Measurements from ENCODE around the gene TBC1D4.

DNA sequence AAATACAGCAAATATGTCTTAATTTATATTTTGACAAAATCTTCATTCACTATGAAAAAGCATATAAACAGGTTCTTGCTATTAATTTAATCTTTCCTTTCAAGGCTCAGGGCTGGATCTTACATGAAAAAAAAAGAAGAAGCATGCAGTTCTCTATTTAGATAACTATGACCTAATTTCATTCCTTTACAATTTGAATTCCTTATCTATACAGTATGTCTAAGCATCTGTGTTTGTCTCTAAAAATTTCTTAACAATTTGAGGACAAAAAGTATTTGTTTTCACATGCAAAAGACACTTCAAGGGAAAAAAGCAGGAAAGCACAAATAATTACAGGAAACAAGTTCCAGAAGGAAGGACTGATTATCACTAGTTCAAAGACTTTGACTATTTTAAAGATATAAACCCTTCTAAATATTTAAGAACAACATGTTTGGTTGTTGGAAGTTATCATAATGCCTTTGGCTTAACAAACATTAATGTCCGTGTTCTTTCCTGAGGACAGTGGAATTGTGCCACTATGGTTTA, 157.5 kb downstream of the TBC1D4 start:
- TF ChIP-seq, protein P1, sequence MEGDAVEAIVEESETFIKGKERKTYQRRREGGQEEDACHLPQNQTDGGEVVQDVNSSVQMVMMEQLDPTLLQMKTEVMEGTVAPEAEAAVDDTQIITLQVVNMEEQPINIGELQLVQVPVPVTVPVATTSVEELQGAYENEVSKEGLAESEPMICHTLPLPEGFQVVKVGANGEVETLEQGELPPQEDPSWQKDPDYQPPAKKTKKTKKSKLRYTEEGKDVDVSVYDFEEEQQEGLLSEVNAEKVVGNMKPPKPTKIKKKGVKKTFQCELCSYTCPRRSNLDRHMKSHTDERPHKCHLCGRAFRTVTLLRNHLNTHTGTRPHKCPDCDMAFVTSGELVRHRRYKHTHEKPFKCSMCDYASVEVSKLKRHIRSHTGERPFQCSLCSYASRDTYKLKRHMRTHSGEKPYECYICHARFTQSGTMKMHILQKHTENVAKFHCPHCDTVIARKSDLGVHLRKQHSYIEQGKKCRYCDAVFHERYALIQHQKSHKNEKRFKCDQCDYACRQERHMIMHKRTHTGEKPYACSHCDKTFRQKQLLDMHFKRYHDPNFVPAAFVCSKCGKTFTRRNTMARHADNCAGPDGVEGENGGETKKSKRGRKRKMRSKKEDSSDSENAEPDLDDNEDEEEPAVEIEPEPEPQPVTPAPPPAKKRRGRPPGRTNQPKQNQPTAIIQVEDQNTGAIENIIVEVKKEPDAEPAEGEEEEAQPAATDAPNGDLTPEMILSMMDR (conservative IDR thresholded peaks at IDR 0.05) = no peak
- no peak for TF ChIP-seq EZH2 (IDR thresholded peaks at IDR 0.05; ENCODE audit: low read depth)
